ENCODE data around the gene RERE.

RERE gene

DNA sequence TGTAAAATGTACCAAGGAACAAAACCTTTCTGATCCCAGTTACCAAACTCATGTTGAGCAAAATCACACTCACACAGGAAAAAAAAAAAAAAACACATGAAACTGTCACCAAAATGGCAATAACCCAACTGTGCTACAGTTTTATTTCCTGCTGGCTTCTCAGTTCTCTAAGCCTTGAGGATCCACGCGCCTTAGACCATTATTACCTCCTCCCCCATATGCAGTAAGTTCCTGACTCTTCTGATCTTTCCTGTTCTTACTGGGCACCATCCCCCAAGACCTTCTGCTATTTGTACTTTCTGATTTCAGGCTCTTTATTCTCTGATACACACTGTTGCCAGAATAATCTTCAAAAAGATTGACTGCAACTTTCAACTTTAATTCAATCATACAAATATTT lies 419.9 kb downstream of the RERE start:
- DNase-seq (ENCODE audit: low spot score), result peak; percentile 56
- TF ChIP-seq, protein P1, sequence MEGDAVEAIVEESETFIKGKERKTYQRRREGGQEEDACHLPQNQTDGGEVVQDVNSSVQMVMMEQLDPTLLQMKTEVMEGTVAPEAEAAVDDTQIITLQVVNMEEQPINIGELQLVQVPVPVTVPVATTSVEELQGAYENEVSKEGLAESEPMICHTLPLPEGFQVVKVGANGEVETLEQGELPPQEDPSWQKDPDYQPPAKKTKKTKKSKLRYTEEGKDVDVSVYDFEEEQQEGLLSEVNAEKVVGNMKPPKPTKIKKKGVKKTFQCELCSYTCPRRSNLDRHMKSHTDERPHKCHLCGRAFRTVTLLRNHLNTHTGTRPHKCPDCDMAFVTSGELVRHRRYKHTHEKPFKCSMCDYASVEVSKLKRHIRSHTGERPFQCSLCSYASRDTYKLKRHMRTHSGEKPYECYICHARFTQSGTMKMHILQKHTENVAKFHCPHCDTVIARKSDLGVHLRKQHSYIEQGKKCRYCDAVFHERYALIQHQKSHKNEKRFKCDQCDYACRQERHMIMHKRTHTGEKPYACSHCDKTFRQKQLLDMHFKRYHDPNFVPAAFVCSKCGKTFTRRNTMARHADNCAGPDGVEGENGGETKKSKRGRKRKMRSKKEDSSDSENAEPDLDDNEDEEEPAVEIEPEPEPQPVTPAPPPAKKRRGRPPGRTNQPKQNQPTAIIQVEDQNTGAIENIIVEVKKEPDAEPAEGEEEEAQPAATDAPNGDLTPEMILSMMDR (IDR thresholded peaks at IDR 0.05; ENCODE audit: extremely low read depth, missing control alignments), result no peak

DNA sequence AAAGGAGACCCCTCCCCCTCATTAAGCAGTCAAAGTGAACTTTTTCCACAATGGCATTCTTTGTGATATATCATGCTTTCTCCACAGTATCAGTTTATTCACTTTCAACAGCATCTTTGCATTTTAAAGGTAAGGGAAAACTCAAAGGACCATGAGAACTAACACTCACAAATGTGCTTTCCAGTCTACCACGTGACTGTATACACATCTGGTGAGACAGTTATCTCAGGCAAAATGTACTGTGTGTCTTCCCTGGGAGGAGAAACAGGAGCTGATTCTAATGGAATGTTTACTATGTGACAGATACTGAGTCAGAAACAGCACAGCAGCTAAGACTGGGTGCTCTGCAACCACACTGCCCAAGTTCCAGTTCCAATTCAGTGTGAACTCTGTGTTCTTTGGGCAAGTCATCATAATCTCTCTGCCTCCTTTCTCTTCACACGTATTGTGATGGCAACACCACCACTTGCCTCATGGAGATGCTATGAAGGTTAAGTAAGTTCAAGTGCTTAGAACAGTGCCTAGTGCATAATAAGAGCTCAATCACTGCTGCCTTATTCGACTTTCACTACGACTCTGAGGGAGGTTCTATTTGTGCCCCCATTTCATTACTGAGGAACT lies 420.5 kb downstream of the RERE start:
- DNase-seq (ENCODE audit: low spot score), result peak; percentile 18
- TF ChIP-seq, protein P1 (IDR thresholded peaks at IDR 0.05; ENCODE audit: extremely low read depth, missing control alignments), result no peak

DNA sequence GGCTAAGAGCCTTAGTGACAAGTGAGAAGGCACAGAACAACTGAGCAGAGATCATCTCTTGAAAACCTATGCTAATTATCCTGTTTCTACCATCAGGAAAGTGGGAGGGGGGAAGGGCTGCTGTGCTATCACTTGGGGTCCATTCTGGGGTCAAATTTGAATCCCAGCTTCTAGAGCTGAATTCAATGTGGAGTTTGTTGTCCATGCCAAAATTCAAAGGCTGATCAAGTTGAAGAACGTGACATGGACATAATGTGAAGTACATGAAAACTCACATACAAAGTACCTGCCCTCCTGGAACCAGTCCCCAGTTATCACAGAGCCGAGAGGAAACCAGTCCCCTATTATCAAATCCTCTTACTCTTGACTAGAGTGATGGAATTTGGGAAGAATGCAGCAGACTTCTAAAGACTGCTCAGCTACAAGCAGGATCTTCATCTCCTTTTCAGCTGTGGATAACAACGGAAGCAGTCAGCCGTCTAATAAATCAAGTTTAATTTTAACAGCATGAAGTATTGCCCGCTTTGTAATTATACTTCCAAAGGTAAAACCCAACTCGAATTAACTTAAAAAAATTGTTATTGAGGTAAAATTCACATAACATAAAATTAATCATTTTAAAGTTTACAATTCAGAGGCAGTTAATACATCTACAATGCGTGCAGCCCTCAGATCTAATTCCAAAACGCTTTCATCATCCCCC lies 421.2 kb downstream of the RERE start:
- TF ChIP-seq, protein P1 (IDR thresholded peaks at IDR 0.05; ENCODE audit: extremely low read depth, missing control alignments), result no peak
- DNase-seq (ENCODE audit: low spot score), result no peak

DNA sequence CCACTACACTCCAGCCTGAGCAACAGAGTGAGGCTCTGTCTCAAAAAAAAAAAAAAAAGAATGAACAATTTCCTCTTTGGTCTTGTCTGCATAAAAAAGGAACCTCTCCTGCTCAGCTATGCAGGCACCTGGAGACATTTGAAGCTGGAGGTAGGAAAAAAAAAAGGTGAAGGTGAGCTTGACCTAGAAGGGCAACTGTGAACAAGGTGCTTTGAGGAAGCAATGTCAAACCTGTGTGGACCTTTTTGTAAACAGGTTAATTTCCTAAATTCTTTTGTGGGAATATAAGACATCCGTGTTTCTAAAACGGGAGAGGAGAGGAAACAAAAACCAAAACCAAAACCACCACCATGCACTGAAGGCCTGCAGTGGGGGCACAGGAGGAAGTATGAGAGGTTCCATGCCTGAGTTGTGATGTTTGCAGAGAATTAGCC lies 422.0 kb downstream of the RERE start:
- DNase-seq (ENCODE audit: low spot score), result peak; percentile 23
- TF ChIP-seq, protein P1 (IDR thresholded peaks at IDR 0.05; ENCODE audit: extremely low read depth, missing control alignments), result no peak

DNA sequence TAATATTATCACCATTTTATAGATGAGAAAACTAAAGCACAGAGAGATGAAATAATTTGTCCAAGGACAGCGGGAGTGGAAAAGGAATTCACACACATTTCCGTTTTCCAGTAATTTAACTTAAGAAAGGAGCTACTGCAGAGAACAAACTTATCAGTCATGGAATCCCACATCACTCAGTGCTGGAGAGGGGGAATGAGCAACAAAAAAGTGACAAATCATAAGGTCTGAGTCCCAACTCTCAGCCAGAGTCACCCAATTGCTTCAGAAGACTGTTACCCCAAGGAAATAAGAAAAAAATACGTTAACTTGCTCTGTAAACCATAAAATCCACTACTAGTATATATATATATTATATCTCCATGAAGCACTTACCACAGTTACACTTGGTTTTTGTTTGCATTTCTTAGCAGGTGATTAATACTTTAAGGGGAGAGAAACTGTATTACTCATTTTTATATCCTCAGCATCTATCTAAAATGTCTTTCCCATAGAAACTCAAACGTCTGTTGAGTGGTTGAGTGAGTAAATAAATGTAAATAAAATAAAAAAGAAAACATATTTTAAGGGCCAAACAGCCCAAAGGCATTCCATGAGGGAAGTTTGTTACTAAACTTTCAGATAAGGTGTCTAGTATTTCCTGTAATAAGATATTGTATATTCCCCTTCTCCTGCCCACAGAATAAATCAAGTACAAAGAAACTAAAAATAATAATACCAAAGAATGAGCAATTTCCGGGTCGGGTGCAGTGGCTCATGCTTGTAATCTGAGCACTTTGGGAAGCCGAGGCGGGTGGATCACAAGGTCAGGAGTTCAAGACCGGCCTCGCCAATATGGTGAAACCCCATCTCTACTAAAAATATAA lies 422.8 kb downstream of the RERE start:
- no peak for DNase-seq (ENCODE audit: low spot score)
- TF ChIP-seq, protein P1 (IDR thresholded peaks at IDR 0.05; ENCODE audit: extremely low read depth, missing control alignments), result no peak

- TF ChIP-seq, protein P1 (IDR thresholded peaks at IDR 0.05; ENCODE audit: extremely low read depth, missing control alignments), result no peak
- no peak for DNase-seq (ENCODE audit: low spot score)
Measured at GRCh38 chr1:8392522-8392921, 424.9 kb downstream of the RERE start.

DNA sequence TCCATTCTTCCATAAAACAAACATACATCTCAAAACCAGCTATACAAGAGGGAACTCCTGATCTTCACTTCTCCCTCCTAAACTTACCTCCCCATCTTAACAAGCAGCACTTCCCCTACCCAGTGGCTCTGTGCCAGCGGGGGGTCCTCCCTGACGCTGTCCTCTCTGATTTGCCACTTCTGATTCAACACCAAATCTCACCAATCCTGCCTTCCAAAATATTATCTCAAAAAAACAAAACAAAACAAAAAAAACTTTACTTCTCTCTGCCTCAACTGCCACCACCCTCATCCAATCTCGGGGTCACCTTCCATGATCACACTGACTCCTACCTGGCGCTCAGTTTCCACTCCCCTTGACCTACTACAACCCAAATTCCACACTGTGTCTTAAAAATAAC lies 426.7 kb downstream of the RERE start:
- TF ChIP-seq, protein P1 (IDR thresholded peaks at IDR 0.05; ENCODE audit: extremely low read depth, missing control alignments), result no peak
- no peak for DNase-seq (ENCODE audit: low spot score)
